ENCODE measurements around the gene EPN2. TPM values are rescaled to one million over a fixed set of nuclear protein-coding genes. Genes with fewer than 3 reads are reported as not detected.

The EPN2 gene
- total RNA-seq, 2 experiments from 2014 or later, result 11.9 to 12.3 TPM

DNA sequence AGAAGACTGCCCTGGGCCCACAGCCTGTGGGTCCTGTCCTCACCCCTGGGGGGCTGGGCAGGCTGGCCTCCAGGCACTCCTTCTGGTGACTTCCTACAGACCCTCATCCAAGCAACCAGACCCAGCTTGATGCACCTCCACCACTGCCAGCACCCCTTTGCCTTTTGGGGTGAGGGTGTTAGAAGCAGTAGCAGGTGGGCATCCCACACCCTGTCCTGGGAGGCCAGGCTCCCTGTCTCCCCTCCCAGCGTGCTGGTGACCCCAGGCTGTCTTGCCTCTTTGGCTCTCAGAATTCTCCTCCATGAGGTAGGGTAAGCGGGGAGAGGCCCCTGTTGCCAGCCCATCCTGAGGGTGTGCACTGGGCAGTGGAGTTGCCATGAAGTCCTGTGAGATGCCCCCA is 92.0 kb downstream of the EPN2 start:
- H3K9me3 ChIP-seq (ENCODE audit: control insufficient read depth in 1 of 2, insufficient read depth in 1 of 2, low read length in 2 of 2), result peaks cover 3 to 7% of the 10 kb centered on the region in 2 experiments
- ChIA-PET POLR2A (no interaction called here), CTCF (no interaction called here)
- Mint-ChIP-seq H3K27me3 (peaks cover 6% of the 10 kb centered on the region), H3K36me3 (ENCODE audit: low read depth) (no peaks in the 10 kb centered on the region), H3K9me3 (no peaks in the 10 kb centered on the region), H3K27ac (no peak overlapping the region), H3K4me1 (ENCODE audit: low read depth) (no peaks in the 10 kb centered on the region), H3K4me3 (no peak overlapping the region)
- H3K4me3 ChIP-seq (ENCODE audit: low read length), result no peak overlapping the region
- no peaks in the 10 kb centered on the region for H3K27me3 ChIP-seq (ENCODE audit: control insufficient read depth in 1 of 2, insufficient read depth in 2 of 2, low read length in 2 of 2)
- no peak for ATAC-seq (ENCODE audit: poor library complexity)
- intact Hi-C loops (cut with DNase I, micrococcal nuclease), result no loop called here
- H3K4me1 ChIP-seq (ENCODE audit: insufficient read depth, low read length), result no peaks in the 10 kb centered on the region
- no peaks in the 10 kb centered on the region for H3K36me3 ChIP-seq (ENCODE audit: insufficient read depth, low read length)
- DNase-seq, result no peak
- H3K27ac ChIP-seq (ENCODE audit: low read depth in 1 of 2, low read length in 2 of 2), result no peak overlapping the region
- TF ChIP-seq, protein P1, sequence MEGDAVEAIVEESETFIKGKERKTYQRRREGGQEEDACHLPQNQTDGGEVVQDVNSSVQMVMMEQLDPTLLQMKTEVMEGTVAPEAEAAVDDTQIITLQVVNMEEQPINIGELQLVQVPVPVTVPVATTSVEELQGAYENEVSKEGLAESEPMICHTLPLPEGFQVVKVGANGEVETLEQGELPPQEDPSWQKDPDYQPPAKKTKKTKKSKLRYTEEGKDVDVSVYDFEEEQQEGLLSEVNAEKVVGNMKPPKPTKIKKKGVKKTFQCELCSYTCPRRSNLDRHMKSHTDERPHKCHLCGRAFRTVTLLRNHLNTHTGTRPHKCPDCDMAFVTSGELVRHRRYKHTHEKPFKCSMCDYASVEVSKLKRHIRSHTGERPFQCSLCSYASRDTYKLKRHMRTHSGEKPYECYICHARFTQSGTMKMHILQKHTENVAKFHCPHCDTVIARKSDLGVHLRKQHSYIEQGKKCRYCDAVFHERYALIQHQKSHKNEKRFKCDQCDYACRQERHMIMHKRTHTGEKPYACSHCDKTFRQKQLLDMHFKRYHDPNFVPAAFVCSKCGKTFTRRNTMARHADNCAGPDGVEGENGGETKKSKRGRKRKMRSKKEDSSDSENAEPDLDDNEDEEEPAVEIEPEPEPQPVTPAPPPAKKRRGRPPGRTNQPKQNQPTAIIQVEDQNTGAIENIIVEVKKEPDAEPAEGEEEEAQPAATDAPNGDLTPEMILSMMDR (IDR thresholded peaks at IDR 0.05), result no peak

GRCh38 chr17:19329839-19330238 is 92.7 kb downstream of the EPN2 start:
- DNase-seq, result no peak
- no peak for ATAC-seq (ENCODE audit: poor library complexity)
- ChIA-PET CTCF (no interaction called here), POLR2A (no interaction called here)
- no peak overlapping the region for H3K27ac Mint-ChIP-seq
- H3K4me1 ChIP-seq (ENCODE audit: insufficient read depth, low read length), result no peaks in the 10 kb centered on the region
- no peaks in the 10 kb centered on the region for H3K9me3 Mint-ChIP-seq
- TF ChIP-seq, protein P1 (IDR thresholded peaks at IDR 0.05), result no peak
- H3K4me1 Mint-ChIP-seq (ENCODE audit: low read depth), result no peaks in the 10 kb centered on the region
- intact Hi-C loops (cut with DNase I, micrococcal nuclease), result no loop called here
- no peak overlapping the region for H3K4me3 Mint-ChIP-seq
- peaks cover 6% of the 10 kb centered on the region for H3K27me3 Mint-ChIP-seq
- H3K36me3 Mint-ChIP-seq (ENCODE audit: low read depth), result no peaks in the 10 kb centered on the region
- H3K27ac ChIP-seq (ENCODE audit: low read depth in 1 of 2, low read length in 2 of 2), result no peak overlapping the region
- H3K27me3 ChIP-seq (ENCODE audit: control insufficient read depth in 1 of 2, insufficient read depth in 2 of 2, low read length in 2 of 2), result no peaks in the 10 kb centered on the region
- H3K36me3 ChIP-seq (ENCODE audit: insufficient read depth, low read length), result no peaks in the 10 kb centered on the region
- H3K9me3 ChIP-seq (ENCODE audit: control insufficient read depth in 1 of 2, insufficient read depth in 1 of 2, low read length in 2 of 2), result peaks cover 3 to 7% of the 10 kb centered on the region in 2 experiments
- no peak overlapping the region for H3K4me3 ChIP-seq (ENCODE audit: low read length)

DNA sequence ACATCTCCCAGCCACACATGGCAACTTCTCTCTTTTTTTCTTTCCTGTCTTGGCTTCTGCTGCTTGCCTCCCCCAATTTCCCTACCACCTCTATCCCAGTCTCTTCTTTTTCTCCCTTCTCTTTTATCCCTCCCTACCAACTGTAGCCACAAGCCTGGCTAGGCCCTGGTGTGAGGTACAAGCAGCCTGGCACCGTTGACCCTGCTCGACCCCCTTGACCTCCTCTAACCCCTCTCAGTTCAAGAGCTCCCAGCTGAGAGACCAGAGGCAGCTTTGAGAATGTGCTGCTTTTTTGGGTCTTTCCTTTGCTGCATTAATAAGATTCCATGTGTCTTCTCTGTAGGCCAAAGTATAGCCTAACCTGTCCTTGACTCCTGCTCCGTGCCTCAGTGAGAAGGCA is 93.1 kb downstream of the EPN2 start:
- no peak overlapping the region for H3K27ac Mint-ChIP-seq
- Histone ChIP-seq H3K27ac (ENCODE audit: low read depth in 1 of 2, low read length in 2 of 2) (no peak overlapping the region), H3K27me3 (ENCODE audit: control insufficient read depth in 1 of 2, insufficient read depth in 2 of 2, low read length in 2 of 2) (no peaks in the 10 kb centered on the region), H3K9me3 (ENCODE audit: control insufficient read depth in 1 of 2, insufficient read depth in 1 of 2, low read length in 2 of 2) (peaks cover 3% of the 10 kb centered on the region in 2 experiments), H3K4me3 (ENCODE audit: low read length) (no peak overlapping the region), H3K4me1 (ENCODE audit: insufficient read depth, low read length) (no peaks in the 10 kb centered on the region), H3K36me3 (ENCODE audit: insufficient read depth, low read length) (no peaks in the 10 kb centered on the region)
- no peak for DNase-seq
- no peaks in the 10 kb centered on the region for H3K36me3 Mint-ChIP-seq (ENCODE audit: low read depth)
- no peaks in the 10 kb centered on the region for H3K4me1 Mint-ChIP-seq (ENCODE audit: low read depth)
- POLR2A ChIA-PET, result no interaction called here
- H3K9me3 Mint-ChIP-seq, result no peaks in the 10 kb centered on the region
- TF ChIP-seq, protein P1 (IDR thresholded peaks at IDR 0.05), result no peak
- H3K27me3 Mint-ChIP-seq, result peaks cover 6% of the 10 kb centered on the region
- no peak overlapping the region for H3K4me3 Mint-ChIP-seq
- CTCF ChIA-PET, result interaction anchor here (0.5 kb wide), 1 partner anchor 37 kb away, joined by 3 read pairs; no protein-coding TSS in a partner anchor
- intact Hi-C loops (cut with DNase I, micrococcal nuclease), result no loop called here
- ATAC-seq (ENCODE audit: poor library complexity), result no peak
